ENCODE results near the gene GDF9. TPM values are rescaled to one million over a fixed set of nuclear protein-coding genes. Genes with fewer than 3 reads are reported as not detected.

GDF9 gene
- total RNA-seq, 3 donors from 2014 or later (not counting 1 experiment from before 2014, with no cell fraction given) = 0.53 to 0.78 (median 0.57) TPM

DNA sequence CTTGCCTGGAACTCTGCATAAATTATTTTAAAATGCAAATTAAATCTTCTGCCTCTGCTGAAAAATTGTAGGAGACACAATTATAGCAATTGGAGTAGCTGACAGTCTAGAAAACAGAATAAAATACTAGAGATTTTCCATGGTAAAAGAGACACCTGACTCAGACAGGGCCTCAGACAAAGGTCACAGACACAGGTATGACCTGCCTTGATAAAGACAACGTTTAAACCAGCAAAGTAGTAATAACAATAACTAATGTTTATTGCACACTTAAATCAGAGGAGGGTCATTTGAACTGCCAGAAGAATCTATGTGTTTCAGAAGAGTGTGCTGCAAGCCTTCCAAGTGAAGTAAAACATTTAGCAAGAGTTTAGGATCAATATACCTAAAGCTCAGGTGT is 49.3 kb downstream of the GDF9 start:
- Mint-ChIP-seq H3K9me3 (no peaks in the 10 kb centered on the region), H3K4me1 (peaks cover 16 to 18% of the 10 kb centered on the region in 2 donors), H3K27me3 (ENCODE audit: low read depth in 2 of 2) (peaks cover 48 to 59% of the 10 kb centered on the region in 2 donors), H3K4me3 (no peak overlapping the region), H3K27ac (no peak overlapping the region), H3K36me3 (no peaks in the 10 kb centered on the region)
- TF ChIP-seq, protein P1, sequence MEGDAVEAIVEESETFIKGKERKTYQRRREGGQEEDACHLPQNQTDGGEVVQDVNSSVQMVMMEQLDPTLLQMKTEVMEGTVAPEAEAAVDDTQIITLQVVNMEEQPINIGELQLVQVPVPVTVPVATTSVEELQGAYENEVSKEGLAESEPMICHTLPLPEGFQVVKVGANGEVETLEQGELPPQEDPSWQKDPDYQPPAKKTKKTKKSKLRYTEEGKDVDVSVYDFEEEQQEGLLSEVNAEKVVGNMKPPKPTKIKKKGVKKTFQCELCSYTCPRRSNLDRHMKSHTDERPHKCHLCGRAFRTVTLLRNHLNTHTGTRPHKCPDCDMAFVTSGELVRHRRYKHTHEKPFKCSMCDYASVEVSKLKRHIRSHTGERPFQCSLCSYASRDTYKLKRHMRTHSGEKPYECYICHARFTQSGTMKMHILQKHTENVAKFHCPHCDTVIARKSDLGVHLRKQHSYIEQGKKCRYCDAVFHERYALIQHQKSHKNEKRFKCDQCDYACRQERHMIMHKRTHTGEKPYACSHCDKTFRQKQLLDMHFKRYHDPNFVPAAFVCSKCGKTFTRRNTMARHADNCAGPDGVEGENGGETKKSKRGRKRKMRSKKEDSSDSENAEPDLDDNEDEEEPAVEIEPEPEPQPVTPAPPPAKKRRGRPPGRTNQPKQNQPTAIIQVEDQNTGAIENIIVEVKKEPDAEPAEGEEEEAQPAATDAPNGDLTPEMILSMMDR (IDR thresholded peaks at IDR 0.05) = no peak
- Histone ChIP-seq H3K4me3 (ENCODE audit: low read length) (no peak overlapping the region), H3K27ac (ENCODE audit: low read length) (no peak overlapping the region), H3K36me3 (ENCODE audit: control insufficient read depth, insufficient read depth, low read length) (no peaks in the 10 kb centered on the region), H3K27me3 (ENCODE audit: control insufficient read depth, insufficient read depth, low read length) (peaks cover 26% of the 10 kb centered on the region), H3K4me1 (ENCODE audit: control insufficient read depth, insufficient read depth, low read length) (peaks cover 15% of the 10 kb centered on the region), H3K9me3 (ENCODE audit: control insufficient read depth, insufficient read depth, low read length) (no peaks in the 10 kb centered on the region)
- 80% methylated on average over 1 of the region's 1 CpG for WGBS (ENCODE audit: insufficient coverage)
- intact Hi-C loops (cut with micrococcal nuclease) = no loop called here
- DNase-seq (no peak), ATAC-seq (no peak)

DNA sequence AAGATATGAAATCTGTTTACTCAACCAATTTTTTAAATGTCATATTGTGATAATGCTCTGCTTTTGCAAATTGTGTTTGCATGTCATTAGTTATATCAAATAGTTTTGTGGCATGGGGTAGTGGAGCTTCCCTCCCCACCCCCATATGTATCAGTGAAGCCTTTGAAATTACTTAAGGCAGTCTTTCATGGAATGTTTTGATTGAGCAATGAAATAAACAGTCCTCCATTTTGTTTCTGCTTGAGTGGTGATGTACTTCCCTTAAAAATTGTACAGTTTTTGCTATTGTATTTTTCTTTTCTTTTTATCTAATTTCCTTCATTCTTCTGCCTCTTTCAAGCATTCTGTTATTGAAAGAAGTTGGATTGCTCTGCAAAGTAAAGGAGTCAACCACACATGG is 49.7 kb downstream of the GDF9 start:
- no peak overlapping the region for H3K4me3 ChIP-seq (ENCODE audit: low read length)
- intact Hi-C loops (cut with micrococcal nuclease) = no loop called here
- peaks cover 29% of the 10 kb centered on the region for H3K27me3 ChIP-seq (ENCODE audit: control insufficient read depth, insufficient read depth, low read length)
- peaks cover 16 to 18% of the 10 kb centered on the region in 2 donors for H3K4me1 Mint-ChIP-seq
- no peak for ATAC-seq
- no peak overlapping the region for H3K4me3 Mint-ChIP-seq
- DNase-seq = no peak
- no peaks in the 10 kb centered on the region for H3K9me3 ChIP-seq (ENCODE audit: control insufficient read depth, insufficient read depth, low read length)
- no peak overlapping the region for H3K27ac ChIP-seq (ENCODE audit: low read length)
- H3K4me1 ChIP-seq (ENCODE audit: control insufficient read depth, insufficient read depth, low read length) = peaks cover 15% of the 10 kb centered on the region
- H3K36me3 Mint-ChIP-seq = no peaks in the 10 kb centered on the region
- H3K36me3 ChIP-seq (ENCODE audit: control insufficient read depth, insufficient read depth, low read length) = no peaks in the 10 kb centered on the region
- no peak overlapping the region for H3K27ac Mint-ChIP-seq
- H3K9me3 Mint-ChIP-seq = no peaks in the 10 kb centered on the region
- TF ChIP-seq, protein P1 (IDR thresholded peaks at IDR 0.05) = no peak
- peaks cover 44 to 63% of the 10 kb centered on the region in 2 donors for H3K27me3 Mint-ChIP-seq (ENCODE audit: low read depth in 2 of 2)

DNA sequence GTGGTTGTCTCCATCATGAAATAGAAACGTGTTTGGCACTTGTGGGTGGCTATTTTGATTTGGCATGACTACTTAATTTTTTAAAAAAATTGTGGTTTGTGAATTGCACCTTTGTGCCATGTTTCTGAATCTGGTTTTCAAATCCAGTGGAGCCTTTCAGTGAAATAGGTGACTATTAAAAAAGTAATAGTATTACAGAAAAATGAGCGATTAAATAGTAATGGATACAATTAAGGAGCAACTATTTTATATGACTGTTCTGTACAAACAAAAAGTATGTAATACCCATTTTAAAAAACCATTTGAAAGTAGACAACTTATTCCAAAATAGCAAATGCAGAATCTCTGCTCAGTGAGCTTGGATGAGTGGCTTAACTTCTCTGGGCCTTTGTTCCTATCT is 50.2 kb downstream of the GDF9 start:
- H3K9me3 Mint-ChIP-seq = no peaks in the 10 kb centered on the region
- Histone ChIP-seq H3K9me3 (ENCODE audit: control insufficient read depth, insufficient read depth, low read length) (no peaks in the 10 kb centered on the region), H3K27ac (ENCODE audit: low read length) (no peak overlapping the region), H3K4me1 (ENCODE audit: control insufficient read depth, insufficient read depth, low read length) (peaks cover 15% of the 10 kb centered on the region), H3K36me3 (ENCODE audit: control insufficient read depth, insufficient read depth, low read length) (no peaks in the 10 kb centered on the region), H3K27me3 (ENCODE audit: control insufficient read depth, insufficient read depth, low read length) (peaks cover 29% of the 10 kb centered on the region), H3K4me3 (ENCODE audit: low read length) (no peak overlapping the region)
- H3K27ac Mint-ChIP-seq = no peak overlapping the region
- DNase-seq = no peak
- peaks cover 16 to 18% of the 10 kb centered on the region in 2 donors for H3K4me1 Mint-ChIP-seq
- H3K36me3 Mint-ChIP-seq = no peaks in the 10 kb centered on the region
- WGBS (ENCODE audit: insufficient coverage) = 53% methylated on average over 1 of the region's 2 CpGs
- no peak overlapping the region for H3K4me3 Mint-ChIP-seq
- intact Hi-C loops (cut with micrococcal nuclease) = no loop called here
- no peak for ATAC-seq
- H3K27me3 Mint-ChIP-seq (ENCODE audit: low read depth in 2 of 2) = peaks cover 45 to 68% of the 10 kb centered on the region in 2 donors
- TF ChIP-seq, protein P1 (IDR thresholded peaks at IDR 0.05) = no peak

DNA sequence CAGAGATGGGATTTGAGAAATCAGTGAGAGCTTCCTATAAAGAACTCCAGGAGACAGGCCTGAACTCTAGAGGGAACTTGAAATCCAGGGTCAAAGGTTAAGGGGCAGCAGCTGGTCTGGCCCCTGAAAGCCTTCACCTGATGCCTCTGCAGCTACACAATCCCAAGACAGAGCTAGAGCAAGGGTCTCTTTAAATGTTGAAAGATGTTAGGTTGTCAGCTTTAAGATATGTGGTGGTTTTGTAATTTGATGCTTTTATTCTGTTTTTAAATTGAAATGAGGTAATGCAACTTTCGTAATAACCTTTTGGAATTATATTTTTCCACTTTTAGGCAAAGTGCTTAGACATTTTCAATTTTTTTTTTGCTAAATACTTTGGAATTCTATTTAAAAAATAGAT is 50.8 kb downstream of the GDF9 start:
- Histone ChIP-seq H3K4me1 (ENCODE audit: control insufficient read depth, insufficient read depth, low read length) (peaks cover 15% of the 10 kb centered on the region), H3K27me3 (ENCODE audit: control insufficient read depth, insufficient read depth, low read length) (peaks cover 25% of the 10 kb centered on the region), H3K4me3 (ENCODE audit: low read length) (no peak overlapping the region), H3K9me3 (ENCODE audit: control insufficient read depth, insufficient read depth, low read length) (no peaks in the 10 kb centered on the region), H3K27ac (ENCODE audit: low read length) (no peak overlapping the region), H3K36me3 (ENCODE audit: control insufficient read depth, insufficient read depth, low read length) (no peaks in the 10 kb centered on the region)
- Mint-ChIP-seq H3K27me3 (ENCODE audit: low read depth in 2 of 2) (peaks cover 50 to 73% of the 10 kb centered on the region in 2 donors), H3K27ac (no peak overlapping the region), H3K4me3 (no peak overlapping the region), H3K9me3 (no peaks in the 10 kb centered on the region), H3K4me1 (peaks cover 16 to 18% of the 10 kb centered on the region in 2 donors), H3K36me3 (no peaks in the 10 kb centered on the region)
- TF ChIP-seq, protein P1 (IDR thresholded peaks at IDR 0.05) = no peak
- no peak for ATAC-seq
- no peak for DNase-seq
- intact Hi-C loops (cut with micrococcal nuclease) = no loop called here
- WGBS (ENCODE audit: insufficient coverage) = no CpG with 5 or more reads among the region's 1 CpG
